GM12892 (cell line): ENCODE results near the gene SDHD.

Experiments
- POLR2A ChIP-seq: IDR thresholded peaks from 2 replicates; pipeline ENCODE4 v1.6.1; 2011; ENCODE audit warnings: low read depth, low read length, control low read depth
- POLR2AphosphoS5 ChIP-seq: IDR thresholded peaks from 2 replicates; pipeline ENCODE4 v1.6.1; 2011; ENCODE audit warnings: low read depth, low read length, control low read depth
- TAF1 ChIP-seq: IDR thresholded peaks from 2 replicates; pipeline ENCODE4 v1.6.1; 2011; ENCODE audit warnings: low read depth, mild to moderate bottlenecking, control low read depth, low read length, borderline replicate concordance

DNA sequence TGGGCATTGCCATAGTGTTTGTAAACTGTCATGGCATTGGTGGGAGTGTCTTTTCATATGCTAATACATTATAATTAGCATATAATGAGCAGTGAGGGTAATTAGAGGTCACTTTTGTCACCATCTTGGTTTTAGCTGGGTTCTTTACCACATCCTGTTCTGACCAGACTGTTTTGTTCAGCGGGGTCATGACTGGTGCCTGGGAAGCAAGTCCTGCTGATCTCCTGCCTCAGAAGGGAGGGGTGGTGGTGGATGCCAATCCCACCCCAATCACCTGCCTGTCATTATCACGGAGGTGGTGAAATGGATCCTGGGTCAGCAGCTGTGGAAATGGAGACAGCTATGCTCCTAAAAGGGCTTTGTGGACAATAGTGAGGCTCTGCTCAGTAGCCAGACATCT lies 46.1 kb downstream of the SDHD start:
- TF ChIP-seq POLR2A (no peak), POLR2AphosphoS5 (no peak), TAF1 (no peak)
